ENCODE data around the gene NPNT.

NPNT gene

GRCh38 chr4:105972946-105973621 lies 77.8 kb downstream of the NPNT start:
- DNase-seq: no peak

DNA sequence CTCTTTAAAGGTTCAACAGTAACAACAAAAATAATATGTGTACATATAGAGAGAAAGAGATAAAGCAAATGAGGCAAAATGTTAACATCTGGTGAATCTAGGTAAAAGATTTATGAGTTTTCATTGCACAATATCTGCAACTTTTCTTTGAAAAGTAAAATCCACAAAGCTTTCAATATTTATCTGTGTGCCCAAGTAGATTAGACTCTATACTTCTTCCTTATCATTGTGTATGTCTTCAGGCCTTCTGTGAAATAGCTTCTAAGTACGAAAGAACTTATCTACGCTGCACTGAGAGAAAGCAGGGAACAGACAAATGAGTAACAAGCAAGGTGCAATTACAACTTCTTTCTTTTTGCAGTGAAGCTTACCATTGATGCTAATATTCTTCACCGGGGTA lies 81.6 kb downstream of the NPNT start:
- DNase-seq: no peak

- no peak for DNase-seq
These were observed 83.5 kb downstream of the NPNT start for GRCh38 chr4:105978684-105979296.

DNA sequence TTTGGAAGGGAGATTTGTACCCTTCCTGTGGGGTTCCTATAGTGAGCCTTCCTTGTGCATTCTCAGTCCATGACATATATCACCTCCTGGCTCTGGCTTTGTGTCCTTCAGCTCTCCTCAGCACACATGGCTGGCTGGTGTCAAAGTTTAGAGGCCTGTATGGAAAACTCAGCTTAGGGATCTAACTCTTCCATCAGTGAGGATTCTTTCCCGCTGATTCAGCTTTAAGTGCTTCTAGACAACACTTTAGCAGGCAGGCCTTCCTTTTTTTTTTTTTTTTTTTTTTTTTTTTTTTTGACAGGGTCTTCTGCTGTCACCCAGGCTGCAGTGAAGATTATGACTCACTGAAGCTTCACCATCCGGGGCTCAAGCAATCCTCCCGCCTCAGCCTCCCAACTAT lies 84.2 kb downstream of the NPNT start:
- DNase-seq: no peak

DNA sequence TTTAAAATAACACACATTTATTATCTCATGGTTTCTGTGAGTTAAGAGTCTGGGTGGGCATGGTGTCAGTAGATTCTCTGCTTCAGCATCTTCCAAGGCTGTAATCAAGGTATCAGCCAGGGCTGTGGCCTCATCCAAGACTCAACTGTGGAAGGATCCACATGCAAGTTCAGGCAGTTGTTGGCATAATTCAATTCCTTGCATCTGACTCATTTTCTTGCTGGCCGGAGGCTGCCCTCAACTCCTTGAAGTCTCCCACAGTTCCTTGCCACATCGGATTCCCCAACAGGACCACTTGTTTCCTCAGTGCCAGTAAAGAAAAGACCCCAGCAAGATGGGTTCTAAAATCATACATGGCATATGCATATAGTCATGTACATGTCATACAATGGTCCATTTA lies 93.4 kb downstream of the NPNT start:
- no peak for DNase-seq

GRCh38 chr4:105989485-105990242 lies 94.4 kb downstream of the NPNT start:
- DNase-seq: no peak

DNA sequence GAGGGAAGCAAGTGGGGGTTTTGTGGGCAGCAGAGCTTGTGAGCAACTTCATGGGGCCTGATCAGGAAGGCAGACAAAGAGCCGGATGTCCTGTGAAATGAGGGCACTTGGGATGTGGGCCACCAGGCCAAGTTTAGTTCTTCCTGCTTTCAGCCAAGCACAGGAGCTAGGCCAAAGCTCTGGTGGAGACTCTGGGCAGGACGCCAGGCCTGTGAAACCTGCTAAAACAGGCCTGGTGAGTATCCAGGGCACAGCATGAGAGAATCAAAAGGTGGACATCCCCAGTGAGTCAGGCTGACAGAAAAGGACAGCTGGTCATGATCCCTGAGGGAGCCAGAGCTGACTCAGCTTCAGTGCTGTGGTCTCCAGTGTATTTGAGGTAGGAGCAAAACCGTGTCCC lies 95.7 kb downstream of the NPNT start:
- DNase-seq: no peak

GRCh38 chr4:105991726-105992125 lies 96.5 kb downstream of the NPNT start:
- DNase-seq: no peak

GRCh38 chr4:105992641-105993305 lies 97.5 kb downstream of the NPNT start:
- no peak for DNase-seq

- no peak for DNase-seq
These were observed 98.8 kb downstream of the NPNT start for GRCh38 chr4:105994061-105994460.

DNA sequence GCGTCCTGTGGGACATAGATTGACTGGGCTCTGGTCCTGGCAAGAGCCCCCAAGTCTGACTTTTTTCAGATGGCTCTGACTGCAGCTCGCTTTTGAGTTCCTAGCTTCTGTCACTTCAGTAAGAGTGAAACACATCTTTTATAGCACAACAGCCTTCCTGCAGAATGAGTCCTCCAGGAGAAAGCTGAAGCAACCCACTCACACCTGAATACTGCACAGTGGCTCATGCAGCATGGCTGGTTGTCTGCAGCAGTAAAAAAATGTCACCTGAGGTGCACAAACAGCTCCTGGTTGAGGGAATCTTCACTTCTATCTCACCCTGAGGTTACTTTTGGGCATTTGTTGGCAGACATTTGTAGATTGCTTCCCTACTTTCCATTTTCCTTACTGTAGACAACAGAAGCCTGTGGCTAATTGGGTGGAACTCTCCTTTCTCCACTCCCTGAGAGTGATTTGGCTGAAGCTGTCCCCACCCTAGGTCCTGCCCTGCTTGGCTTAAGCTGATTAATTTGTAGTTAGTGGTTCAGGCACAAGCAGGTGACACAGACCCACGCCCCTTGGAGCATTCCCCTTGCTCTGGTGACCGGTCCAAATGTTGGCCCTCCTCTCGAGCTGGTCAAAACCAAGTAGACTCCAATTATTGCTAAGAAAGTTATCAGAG lies 99.7 kb downstream of the NPNT start:
- DNase-seq: no peak

DNA sequence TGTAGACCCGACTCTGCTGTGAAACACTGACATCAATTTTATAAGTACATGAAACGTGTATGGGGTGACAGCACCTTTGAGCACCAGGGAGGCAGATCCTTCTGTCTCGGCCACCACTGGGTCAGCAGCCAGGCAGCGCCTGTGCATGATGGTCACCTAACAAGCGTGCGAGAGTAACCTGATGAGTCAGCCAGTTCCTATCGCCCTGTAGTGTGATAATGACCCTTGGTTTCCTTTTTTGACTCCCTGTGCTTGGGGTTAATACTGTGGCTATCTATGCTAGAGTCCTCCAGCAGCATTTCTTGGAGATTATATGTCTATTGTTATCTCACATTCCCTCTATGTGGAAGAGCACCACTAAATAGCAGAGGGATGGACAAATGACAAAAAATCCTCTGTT lies 101.6 kb downstream of the NPNT start:
- DNase-seq: no peak

- no peak for DNase-seq
These were observed 103.1 kb downstream of the NPNT start for GRCh38 chr4:105998171-105999063.

DNA sequence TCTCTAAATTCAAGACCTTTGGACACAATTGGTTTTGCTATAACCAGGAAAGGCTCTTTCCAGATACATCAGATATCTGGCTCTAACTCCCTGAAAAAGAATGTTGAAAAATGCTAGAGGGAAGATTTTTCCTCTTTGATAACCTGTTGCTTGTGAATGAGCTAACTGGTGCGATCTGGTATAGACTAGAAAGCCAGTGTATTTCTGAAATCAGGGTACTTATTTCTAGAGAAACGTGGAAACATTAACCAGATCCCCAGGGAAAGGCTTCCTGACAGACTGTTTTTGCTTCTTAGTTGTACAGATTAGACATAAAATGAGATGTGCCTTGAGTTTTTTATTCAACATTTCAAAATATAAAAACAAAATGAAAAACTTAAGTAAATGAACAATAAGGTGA lies 107.7 kb downstream of the NPNT start:
- no peak for DNase-seq

DNA sequence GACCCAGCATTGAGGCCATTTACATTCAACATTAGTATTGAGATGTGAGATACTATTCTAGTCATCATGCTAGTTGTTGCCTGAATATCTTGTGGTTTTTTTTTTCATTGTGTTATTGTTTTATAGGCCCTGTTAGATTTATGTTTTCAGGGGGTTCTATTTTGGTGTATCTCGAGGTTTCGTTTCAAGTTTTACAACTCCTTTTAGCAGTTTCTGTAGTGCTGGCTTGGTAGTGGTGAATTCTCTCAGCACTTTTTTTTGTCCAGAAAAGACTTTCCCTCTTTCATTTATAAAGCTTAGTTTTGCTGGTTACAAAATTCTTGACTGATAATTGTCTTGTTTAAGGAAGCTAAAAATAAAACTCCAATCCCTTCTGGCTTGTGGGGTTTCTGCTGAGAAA lies 115.5 kb downstream of the NPNT start:
- DNase-seq: no peak

GRCh38 chr4:106011387-106011786 lies 116.1 kb downstream of the NPNT start:
- DNase-seq: no peak

GRCh38 chr4:106017975-106018374 lies 122.7 kb downstream of the NPNT start:
- no peak for DNase-seq

DNA sequence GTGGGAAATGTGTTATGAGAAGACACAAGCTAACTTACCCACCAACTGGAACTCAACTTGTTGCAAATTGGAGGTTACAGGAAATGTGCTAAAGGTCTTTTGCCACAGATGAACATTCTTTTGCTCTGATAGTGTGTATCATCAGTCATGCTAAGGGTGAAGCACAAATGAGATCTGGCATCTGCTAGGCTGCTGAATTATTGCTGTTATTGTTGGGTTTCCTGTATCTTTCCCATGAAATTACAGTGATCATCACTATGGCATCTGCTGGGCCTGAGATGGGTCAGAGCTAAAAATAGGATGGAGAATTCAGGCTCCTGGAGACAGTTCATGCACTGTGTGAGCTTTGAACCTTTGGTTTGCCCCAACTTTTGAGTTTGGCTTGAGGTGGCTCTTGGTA lies 124.5 kb downstream of the NPNT start:
- no peak for DNase-seq
